Fibroblast of skin of back (primary cell): ENCODE measurements around the gene NAA20.

Experiments
- DNase-seq: peaks from one replicate; pipeline ENCODE4 v3.0.0-alpha.2; 2013

Gene NAA20

GRCh38 chr20:20020908-20021307, 3.7 kb downstream of the NAA20 start:
- no peak for DNase-seq

GRCh38 chr20:20021835-20022234, 4.7 kb downstream of the NAA20 start:
- DNase-seq = no peak

GRCh38 chr20:20022498-20022897, 5.3 kb downstream of the NAA20 start:
- no peak for DNase-seq

- no peak for DNase-seq
These were observed 6.2 kb downstream of the NAA20 start for GRCh38 chr20:20023395-20023794.

- peak; percentile 49 for DNase-seq
These were observed 7.8 kb downstream of the NAA20 start for GRCh38 chr20:20024942-20025341.

GRCh38 chr20:20027284-20027683, 10.1 kb downstream of the NAA20 start:
- no peak for DNase-seq

GRCh38 chr20:20031790-20032189, 14.6 kb downstream of the NAA20 start:
- DNase-seq = no peak

GRCh38 chr20:20034486-20034885, 17.3 kb downstream of the NAA20 start:
- no peak for DNase-seq

GRCh38 chr20:20036756-20037155, 19.6 kb downstream of the NAA20 start:
- DNase-seq = no peak

- DNase-seq = peak; percentile 50
These were observed 20.8 kb downstream of the NAA20 start for GRCh38 chr20:20037960-20038359.

- no peak for DNase-seq
These were observed 21.4 kb downstream of the NAA20 start for GRCh38 chr20:20038586-20038985.

GRCh38 chr20:20039752-20040387, 22.7 kb downstream of the NAA20 start:
- no peak for DNase-seq

- no peak for DNase-seq
These were observed 34.6 kb downstream of the NAA20 start for GRCh38 chr20:20051767-20052073.

- peak; percentile 93 for DNase-seq
These were observed 35.2 kb downstream of the NAA20 start, which contains the start of the genes CFAP61 and CRNKL1 for GRCh38 chr20:20052074-20052970. CFAP61 (plus strand) TSS chr20:20052532; CDS start chr20:20056654, 4,122 bp downstream. CRNKL1 (minus strand) TSS chr20:20052466; CDS start chr20:20052342, 124 bp downstream.

- DNase-seq = no peak
These were observed 43.3 kb downstream of the NAA20 start for GRCh38 chr20:20060234-20060998.

- no peak for DNase-seq
These were observed 47.0 kb downstream of the NAA20 start for GRCh38 chr20:20063941-20064702.

- no peak for DNase-seq
These were observed 48.2 kb downstream of the NAA20 start for GRCh38 chr20:20065361-20065760.

- DNase-seq = no peak
These were observed 53.9 kb downstream of the NAA20 start for GRCh38 chr20:20070871-20071726.

- DNase-seq = no peak
These were observed 56.7 kb downstream of the NAA20 start for GRCh38 chr20:20073801-20074371.

GRCh38 chr20:20075032-20075431, 57.9 kb downstream of the NAA20 start:
- no peak for DNase-seq
